Heart left ventricle (tissue), 13 donors: Measurements from ENCODE around the gene C9orf152.

Experiments used
- CTCF ChIP-seq, 12 donors: fragments of 200-600 bp; sonication (generic) in 4 of 12; IDR thresholded peaks; one replicate each; pipeline versions ENCODE4 v1.5.0 to v1.8.0; 2018 to 2022; ENCODE audit warnings: antibody characterized with exemption in 12 of 12, mild to moderate bottlenecking in 5 of 12
- POLR2A ChIP-seq, 2 donors: fragments of 450-650 bp; IDR thresholded peaks; one replicate each; pipeline ENCODE4 v1.6.1; 2017; ENCODE audit warnings: antibody characterized with exemption in 2 of 2, mild to moderate bottlenecking in 2 of 2, moderate library complexity in 2 of 2
- donor health status: ischemic (EF 13 %, LVEDD 7.1; RV severe dilation, severe dysfunction).
- donor health status: DM: no; HTN: yes; CAD: no.
- donor health status: DM: no; HTN: no; CAD: no.
- donor health status: ischemic (EF 25% LVEDD 6.9; RV normal size, moderate dysfunction).
- donor health status: ischemic (EF 25% LVEDD 5.7; RV mildly dilated, moderate dysfunction).
- donor health status: ischemic (EF 35%, LVEDD 5.7; RV mildly dilated, moderate dysfunction).
- donor health status: nonischemic (EF 11% LVEDD 7.7; RV severe dilation, severe dysfunction).
- donor health status: DM: yes; HTN: yes; CAD: no.
- donor health status: PGD.
- donor health status: ischemic (EF 29% LVEDD 5.4; RV normal size, mild dysfunction).
- donor health status: nonischemic (EF 23%, LVEDD 6.1; RV moderate dilation, normal function).

GRCh38 chr9:110214090-110214489 is 6.1 kb upstream of the C9orf152 start:
- TF ChIP-seq CTCF (IDR thresholded peaks at IDR 0.05) (no peak), POLR2A (IDR thresholded peaks at IDR 0.05) (no peak)
